Fibroblast of villous mesenchyme (primary cell): ENCODE results near the gene STRBP. TPM values are rescaled to one million over a fixed set of nuclear protein-coding genes. Genes with fewer than 3 reads are reported as not detected.

ENCODE experiments used
- DNase-seq: peaks from one replicate; pipeline ENCODE4 v3.0.0-alpha.2; 2010; ENCODE audit warnings: low read depth
- H3K4me3 ChIP-seq: 2 replicates; pipeline ENCODE4 v1.5.1; 2011; ENCODE audit warnings: low read depth, mild to moderate bottlenecking, low read length
- total RNA-seq: library from RNA; depleted of rRNA; stranded (reverse); fragments of >200 nt; gene quantifications from 2 replicates; pipeline ENCODE4 v1.2.3, GENCODE V29; 2012
- TF ChIP-seq, protein P1 (sequence below): IDR thresholded peaks from 2 replicates; pipeline ENCODE4 v1.5.1; 2012; ENCODE audit warnings: low read depth, mild to moderate bottlenecking, low read length; ENCODE audit not compliant: insufficient read depth

Gene STRBP
- total RNA-seq, 1 donor = 4.3 TPM

- no peak overlapping the region for H3K4me3 ChIP-seq
- no peak for DNase-seq
- TF ChIP-seq, protein P1, sequence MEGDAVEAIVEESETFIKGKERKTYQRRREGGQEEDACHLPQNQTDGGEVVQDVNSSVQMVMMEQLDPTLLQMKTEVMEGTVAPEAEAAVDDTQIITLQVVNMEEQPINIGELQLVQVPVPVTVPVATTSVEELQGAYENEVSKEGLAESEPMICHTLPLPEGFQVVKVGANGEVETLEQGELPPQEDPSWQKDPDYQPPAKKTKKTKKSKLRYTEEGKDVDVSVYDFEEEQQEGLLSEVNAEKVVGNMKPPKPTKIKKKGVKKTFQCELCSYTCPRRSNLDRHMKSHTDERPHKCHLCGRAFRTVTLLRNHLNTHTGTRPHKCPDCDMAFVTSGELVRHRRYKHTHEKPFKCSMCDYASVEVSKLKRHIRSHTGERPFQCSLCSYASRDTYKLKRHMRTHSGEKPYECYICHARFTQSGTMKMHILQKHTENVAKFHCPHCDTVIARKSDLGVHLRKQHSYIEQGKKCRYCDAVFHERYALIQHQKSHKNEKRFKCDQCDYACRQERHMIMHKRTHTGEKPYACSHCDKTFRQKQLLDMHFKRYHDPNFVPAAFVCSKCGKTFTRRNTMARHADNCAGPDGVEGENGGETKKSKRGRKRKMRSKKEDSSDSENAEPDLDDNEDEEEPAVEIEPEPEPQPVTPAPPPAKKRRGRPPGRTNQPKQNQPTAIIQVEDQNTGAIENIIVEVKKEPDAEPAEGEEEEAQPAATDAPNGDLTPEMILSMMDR = no peak
These were observed 91.4 kb downstream of the STRBP start for GRCh38 chr9:123176949-123177348.

GRCh38 chr9:123175854-123176629 lies 92.3 kb downstream of the STRBP start:
- H3K4me3 ChIP-seq = no peak overlapping the region
- DNase-seq = peak; percentile 28
- TF ChIP-seq, protein P1 = no peak

- no peak for DNase-seq
- TF ChIP-seq, protein P1 = no peak
- no peak overlapping the region for H3K4me3 ChIP-seq
These were observed 93.4 kb downstream of the STRBP start for GRCh38 chr9:123174887-123175518.

- TF ChIP-seq, protein P1 = no peak
- H3K4me3 ChIP-seq = no peak overlapping the region
- DNase-seq = no peak
These were observed 94.3 kb downstream of the STRBP start for GRCh38 chr9:123174079-123174478.

GRCh38 chr9:123169926-123170325 lies 98.5 kb downstream of the STRBP start:
- TF ChIP-seq, protein P1 = no peak
- H3K4me3 ChIP-seq = no peak overlapping the region
- no peak for DNase-seq

DNA sequence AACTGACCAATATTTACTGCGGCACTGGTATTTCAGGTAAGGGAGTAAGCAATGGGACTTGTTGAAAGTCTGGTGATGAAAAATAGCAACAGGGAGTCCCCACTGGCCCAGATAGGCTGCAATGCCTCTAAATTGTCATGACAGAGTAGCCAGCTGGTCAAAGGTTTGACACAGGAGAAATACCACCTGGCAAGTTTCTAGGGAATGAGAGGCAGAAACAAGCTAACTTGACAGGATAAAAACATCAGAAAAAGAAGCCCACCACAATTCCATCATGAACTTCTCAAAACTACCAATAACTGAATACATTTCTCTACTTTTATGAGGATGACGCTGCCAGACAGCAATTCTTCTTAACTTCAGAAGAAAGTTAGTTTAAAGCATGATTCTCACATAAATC lies 99.8 kb downstream of the STRBP start:
- no peak for DNase-seq
- TF ChIP-seq, protein P1 = no peak
- H3K4me3 ChIP-seq = no peak overlapping the region
